Subcutaneous abdominal adipose tissue (tissue), 5 donors: ENCODE measurements around the gene TECPR1.

Experiments used
- H3K27ac ChIP-seq: one replicate; pipeline ENCODE4 v1.7.0; 2013; ENCODE audit warnings: low read depth, mild to moderate bottlenecking, inconsistent platforms, low read length, moderate library complexity
- H3K27me3 ChIP-seq, 5 donors: one replicate each; pipeline ENCODE4 v1.7.0; 2013; ENCODE audit warnings: low read length in 5 of 5, inconsistent platforms in 1 of 5; ENCODE audit not compliant: control insufficient read depth in 5 of 5, insufficient read depth in 4 of 5
- H3K36me3 ChIP-seq, 5 donors: one replicate each; pipeline ENCODE4 v1.7.0; 2013; ENCODE audit warnings: low read length in 5 of 5; ENCODE audit not compliant: control insufficient read depth in 5 of 5, insufficient read depth in 5 of 5
- H3K4me1 ChIP-seq, 5 donors: one replicate each; pipeline ENCODE4 v1.7.0; 2013; ENCODE audit warnings: low read length in 5 of 5, mild to moderate bottlenecking in 3 of 5, moderate library complexity in 1 of 5; ENCODE audit not compliant: control insufficient read depth in 5 of 5, insufficient read depth in 5 of 5
- H3K4me3 ChIP-seq, 5 donors: one replicate each; pipeline ENCODE4 v1.7.0; 2013; ENCODE audit warnings: low read length in 5 of 5, low read depth in 1 of 5
- H3K9ac ChIP-seq, 5 donors: one replicate each; pipeline ENCODE4 v1.7.0; 2013; ENCODE audit warnings: low read length in 5 of 5, mild to moderate bottlenecking in 4 of 5, moderate library complexity in 3 of 5
- H3K9me3 ChIP-seq, 5 donors: one replicate each; pipeline ENCODE4 v1.7.0; 2013; ENCODE audit warnings: low read length in 5 of 5; ENCODE audit not compliant: control insufficient read depth in 5 of 5
- donor health status: healthy.
- donor health status: healthy.
- donor health status: healthy.
- donor health status: healthy.
- donor health status: healthy.

Gene TECPR1

DNA sequence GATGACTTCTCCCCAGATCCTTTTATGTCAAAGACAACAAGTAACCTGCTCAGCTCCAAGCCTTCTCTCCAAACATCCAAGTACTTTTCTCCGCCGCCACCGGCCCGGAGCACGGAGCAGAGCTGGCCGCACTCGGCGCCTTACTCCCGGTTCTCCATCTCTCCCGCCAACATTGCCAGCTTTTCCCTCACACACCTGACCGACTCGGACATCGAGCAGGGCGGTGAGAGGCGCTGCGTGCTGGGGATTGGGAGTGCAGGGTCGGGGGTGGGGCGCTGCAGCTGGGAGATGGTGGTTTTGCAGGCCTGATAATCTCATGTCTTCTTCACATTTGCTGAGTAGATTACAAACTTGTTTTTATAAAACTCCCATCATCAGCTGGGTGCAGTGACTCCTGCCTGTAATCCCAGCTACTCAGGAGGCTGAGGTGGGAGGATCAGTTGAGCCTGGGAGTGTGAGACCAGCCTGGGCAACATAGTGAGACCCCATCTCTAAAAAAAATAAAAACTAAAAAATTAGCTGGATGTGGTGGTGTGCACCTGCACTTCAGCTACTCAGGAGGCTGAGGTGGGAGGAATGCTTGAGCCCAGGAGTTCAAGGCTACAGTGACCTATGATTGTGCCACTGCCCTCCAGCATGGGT, 47.9 kb downstream of the TECPR1 start:
- Histone ChIP-seq H3K36me3 (peaks cover 8 to 45% (median 40%) of the 10 kb centered on the region in 5 donors), H3K27me3 (no peaks in the 10 kb centered on the region), H3K4me3 (no peak overlapping the region), H3K4me1 (peaks cover 0 to 9% (median 0%) of the 10 kb centered on the region in 5 donors), H3K9ac (no peak overlapping the region), H3K27ac (no peak overlapping the region), H3K9me3 (no peaks in the 10 kb centered on the region)

DNA sequence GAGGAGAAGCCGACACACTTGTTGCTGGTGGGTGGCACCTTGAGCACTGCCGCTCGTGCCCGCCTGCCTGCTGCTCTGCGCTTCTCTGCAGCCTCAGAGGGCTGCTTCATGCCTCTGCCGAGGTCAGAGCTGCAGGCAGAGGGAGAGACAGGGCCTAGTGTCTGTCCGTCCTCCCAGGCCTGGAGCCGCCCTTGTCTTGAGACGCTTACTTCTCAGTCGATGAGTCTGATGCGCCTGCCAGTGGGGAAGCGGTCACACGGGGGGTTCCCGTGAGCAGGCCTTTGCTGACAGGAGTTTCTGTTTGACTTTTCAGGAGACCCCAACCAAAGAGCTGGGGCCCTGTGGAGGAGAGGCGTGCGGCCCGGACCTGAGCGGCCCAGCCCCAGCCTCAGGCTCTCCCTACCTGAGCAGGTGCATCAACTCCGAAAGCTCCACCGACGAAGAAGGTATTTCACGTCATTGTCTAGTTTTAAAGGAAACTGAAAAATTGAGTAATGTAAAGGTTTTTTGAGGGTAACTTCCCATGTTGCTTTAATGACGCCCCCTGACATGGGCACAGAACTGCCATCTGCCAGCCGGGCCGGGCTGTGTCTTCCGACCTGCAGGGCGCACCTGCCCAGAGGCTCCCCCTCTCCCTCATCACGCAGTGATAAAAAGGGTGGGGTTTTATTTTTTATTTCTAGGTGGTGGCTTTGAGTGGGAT, 48.6 kb downstream of the TECPR1 start:
- no peak overlapping the region for H3K9ac ChIP-seq
- no peak overlapping the region for H3K27ac ChIP-seq
- H3K4me1 ChIP-seq: peaks cover 0 to 4% (median 0%) of the 10 kb centered on the region in 5 donors
- H3K27me3 ChIP-seq: no peaks in the 10 kb centered on the region
- H3K4me3 ChIP-seq: no peak overlapping the region
- H3K36me3 ChIP-seq: peaks cover 8 to 45% (median 40%) of the 10 kb centered on the region in 5 donors
- peaks cover 0 to 2% (median 0%) of the 10 kb centered on the region in 5 donors for H3K9me3 ChIP-seq

GRCh38 chr7:98202367-98203195, 49.5 kb downstream of the TECPR1 start:
- Histone ChIP-seq H3K9ac (no peak overlapping the region), H3K27me3 (no peaks in the 10 kb centered on the region), H3K36me3 (peaks cover 8 to 45% (median 40%) of the 10 kb centered on the region in 5 donors), H3K4me3 (no peak overlapping the region), H3K27ac (no peak overlapping the region), H3K9me3 (peaks cover 0 to 3% (median 0%) of the 10 kb centered on the region in 5 donors), H3K4me1 (no peaks in the 10 kb centered on the region)

DNA sequence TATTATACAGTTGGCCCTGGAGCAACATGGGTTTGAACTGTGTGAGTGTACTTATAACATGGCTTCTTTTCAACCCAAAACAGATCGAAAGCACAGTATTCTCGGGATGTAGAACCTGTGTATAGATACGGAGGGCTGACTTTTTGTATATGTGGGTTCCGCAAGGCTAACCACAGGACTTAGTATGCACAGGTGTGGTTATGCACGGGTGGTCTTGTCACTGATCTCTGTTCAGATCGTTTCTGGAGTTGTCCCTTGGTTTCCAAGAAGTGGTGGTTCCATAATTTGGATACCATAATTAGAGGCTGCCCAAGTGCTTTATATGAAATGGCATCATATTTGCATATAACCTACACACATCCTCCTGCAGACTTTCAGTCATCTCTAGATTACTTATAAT, 51.7 kb downstream of the TECPR1 start:
- H3K9ac ChIP-seq: no peak overlapping the region
- no peak overlapping the region for H3K4me3 ChIP-seq
- peaks cover 0 to 3% (median 0%) of the 10 kb centered on the region in 5 donors for H3K9me3 ChIP-seq
- no peaks in the 10 kb centered on the region for H3K27me3 ChIP-seq
- no peaks in the 10 kb centered on the region for H3K4me1 ChIP-seq
- H3K27ac ChIP-seq: no peak overlapping the region
- H3K36me3 ChIP-seq: peaks cover 4 to 42% (median 32%) of the 10 kb centered on the region in 5 donors

GRCh38 chr7:98199131-98199530, 52.9 kb downstream of the TECPR1 start:
- peaks cover 7 to 41% (median 31%) of the 10 kb centered on the region in 5 donors for H3K36me3 ChIP-seq
- peaks cover 0 to 3% (median 0%) of the 10 kb centered on the region in 5 donors for H3K9me3 ChIP-seq
- no peaks in the 10 kb centered on the region for H3K27me3 ChIP-seq
- H3K27ac ChIP-seq: no peak overlapping the region
- no peak overlapping the region for H3K9ac ChIP-seq
- no peak overlapping the region for H3K4me3 ChIP-seq
- no peaks in the 10 kb centered on the region for H3K4me1 ChIP-seq

DNA sequence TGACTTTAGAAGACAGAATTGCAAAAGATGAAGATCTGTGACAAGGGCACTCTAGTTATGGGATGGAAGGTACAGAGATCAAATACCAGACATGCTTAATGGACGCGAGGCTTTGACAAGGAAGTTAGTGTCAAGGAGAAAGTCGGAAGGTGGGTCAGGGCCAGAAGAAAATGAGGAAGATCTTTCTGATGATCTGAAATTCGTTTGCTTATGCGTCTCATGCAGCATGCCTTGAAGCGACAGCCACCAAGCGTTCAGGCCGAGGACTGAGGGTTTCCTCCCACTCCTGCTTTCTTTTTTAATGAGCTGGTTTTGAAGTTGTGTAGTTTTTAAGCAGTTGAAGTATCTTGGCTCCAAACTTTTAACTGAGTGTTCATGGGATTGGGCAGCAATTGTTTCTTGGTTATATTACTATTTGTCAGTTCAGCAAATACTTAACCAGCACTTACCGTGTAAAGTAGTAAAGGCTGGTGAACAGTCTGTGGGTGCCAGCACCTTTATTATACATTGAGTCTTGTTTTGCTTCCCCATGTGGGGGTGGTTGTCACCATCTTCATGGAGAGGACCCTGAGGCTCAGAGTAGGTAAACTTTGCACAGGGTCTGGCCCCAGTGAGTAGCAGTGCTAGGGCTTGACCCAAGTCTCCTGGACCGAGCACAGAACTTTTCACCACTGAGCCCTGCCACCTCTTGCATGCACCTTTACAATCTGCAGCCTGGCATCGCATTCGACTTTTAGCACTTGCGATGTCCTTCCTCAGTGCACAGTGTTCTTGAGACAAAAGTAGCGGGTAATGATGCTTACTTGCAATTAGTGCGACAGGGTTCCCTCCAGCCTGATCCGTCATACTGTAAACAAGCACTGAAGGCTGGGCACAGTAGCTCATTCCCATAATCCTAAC, 55.1 kb downstream of the TECPR1 start:
- Histone ChIP-seq H3K9ac (no peak overlapping the region), H3K27ac (no peak overlapping the region), H3K27me3 (no peaks in the 10 kb centered on the region), H3K4me3 (no peak overlapping the region), H3K4me1 (no peaks in the 10 kb centered on the region), H3K36me3 (peaks cover 11 to 51% (median 47%) of the 10 kb centered on the region in 5 donors), H3K9me3 (peaks cover 0 to 3% (median 0%) of the 10 kb centered on the region in 5 donors)

DNA sequence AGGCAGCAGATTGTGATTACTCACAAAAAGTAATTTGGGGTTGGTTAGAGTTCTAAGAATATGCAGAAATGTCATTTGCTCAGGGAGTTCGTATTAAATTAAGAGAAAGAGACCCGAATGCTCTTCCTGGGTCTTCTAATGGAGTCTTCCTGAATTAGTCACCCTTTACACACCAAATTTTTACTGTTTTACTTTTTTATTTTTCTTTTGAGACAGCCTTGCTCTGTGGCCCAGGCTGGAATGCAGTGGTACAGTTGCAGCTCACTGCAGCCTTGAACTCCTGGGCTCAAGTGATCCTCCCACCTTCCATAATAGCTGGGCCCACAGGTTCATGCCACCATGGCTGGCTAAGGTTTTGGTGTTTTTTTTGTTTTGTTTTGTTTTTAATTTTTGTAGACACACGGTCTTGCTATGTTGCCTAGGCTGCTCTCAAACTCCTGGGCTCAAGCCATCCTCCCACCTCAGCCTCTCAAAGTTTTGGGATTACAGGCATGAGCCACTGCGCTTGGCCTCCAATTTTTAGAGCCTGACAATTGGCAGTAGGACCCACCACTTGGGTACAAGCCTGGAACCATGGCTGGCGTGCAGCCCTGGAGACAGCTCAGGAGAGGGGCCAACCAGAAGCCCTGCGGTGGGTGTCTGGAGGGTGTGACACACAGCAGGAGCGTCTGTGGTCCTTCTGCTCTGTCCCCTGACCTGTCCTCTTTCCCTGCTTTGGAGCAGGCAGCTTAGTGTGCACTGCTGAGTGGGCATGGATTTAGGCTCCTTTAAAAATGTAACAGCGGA, 57.2 kb downstream of the TECPR1 start:
- H3K9ac ChIP-seq: no peak overlapping the region
- H3K4me3 ChIP-seq: no peak overlapping the region
- no peak overlapping the region for H3K27ac ChIP-seq
- H3K36me3 ChIP-seq: peaks cover 7 to 56% (median 54%) of the 10 kb centered on the region in 5 donors
- no peaks in the 10 kb centered on the region for H3K4me1 ChIP-seq
- peaks cover 0 to 3% (median 0%) of the 10 kb centered on the region in 5 donors for H3K9me3 ChIP-seq
- H3K27me3 ChIP-seq: no peaks in the 10 kb centered on the region

DNA sequence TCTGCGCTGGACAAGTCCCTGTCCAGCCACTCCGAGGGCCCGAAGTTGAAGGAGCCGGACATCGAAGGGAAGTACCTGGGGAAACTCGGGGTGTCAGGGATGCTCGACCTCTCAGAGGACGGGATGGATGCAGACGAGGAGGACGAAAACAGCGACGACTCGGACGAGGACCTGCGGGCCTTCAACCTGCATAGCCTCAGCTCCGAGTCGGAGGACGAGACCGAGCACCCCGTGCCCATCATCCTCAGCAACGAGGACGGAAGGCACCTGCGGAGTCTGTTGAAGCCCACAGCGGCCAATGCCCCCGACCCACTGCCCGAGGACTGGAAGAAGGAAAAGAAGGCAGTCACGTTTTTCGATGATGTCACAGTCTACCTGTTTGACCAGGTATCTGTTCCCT, 57.8 kb downstream of the TECPR1 start:
- H3K27me3 ChIP-seq: no peaks in the 10 kb centered on the region
- H3K4me1 ChIP-seq: no peaks in the 10 kb centered on the region
- no peak overlapping the region for H3K27ac ChIP-seq
- no peak overlapping the region for H3K9ac ChIP-seq
- H3K36me3 ChIP-seq: peaks cover 7 to 61% (median 56%) of the 10 kb centered on the region in 5 donors
- H3K9me3 ChIP-seq: peaks cover 0 to 3% (median 0%) of the 10 kb centered on the region in 5 donors
- no peak overlapping the region for H3K4me3 ChIP-seq
